Measurements from ENCODE around the gene UNK. TPM values are rescaled to one million over a fixed set of nuclear protein-coding genes. Genes with fewer than 3 reads are reported as not detected.

Gene UNK
- total and polyA plus RNA-seq, 9 of the 15 experiments (the other 6 are each of a cell fraction or from before 2014, with no cell fraction given), result 12.8 to 38.6 (median 24.8) TPM

DNA sequence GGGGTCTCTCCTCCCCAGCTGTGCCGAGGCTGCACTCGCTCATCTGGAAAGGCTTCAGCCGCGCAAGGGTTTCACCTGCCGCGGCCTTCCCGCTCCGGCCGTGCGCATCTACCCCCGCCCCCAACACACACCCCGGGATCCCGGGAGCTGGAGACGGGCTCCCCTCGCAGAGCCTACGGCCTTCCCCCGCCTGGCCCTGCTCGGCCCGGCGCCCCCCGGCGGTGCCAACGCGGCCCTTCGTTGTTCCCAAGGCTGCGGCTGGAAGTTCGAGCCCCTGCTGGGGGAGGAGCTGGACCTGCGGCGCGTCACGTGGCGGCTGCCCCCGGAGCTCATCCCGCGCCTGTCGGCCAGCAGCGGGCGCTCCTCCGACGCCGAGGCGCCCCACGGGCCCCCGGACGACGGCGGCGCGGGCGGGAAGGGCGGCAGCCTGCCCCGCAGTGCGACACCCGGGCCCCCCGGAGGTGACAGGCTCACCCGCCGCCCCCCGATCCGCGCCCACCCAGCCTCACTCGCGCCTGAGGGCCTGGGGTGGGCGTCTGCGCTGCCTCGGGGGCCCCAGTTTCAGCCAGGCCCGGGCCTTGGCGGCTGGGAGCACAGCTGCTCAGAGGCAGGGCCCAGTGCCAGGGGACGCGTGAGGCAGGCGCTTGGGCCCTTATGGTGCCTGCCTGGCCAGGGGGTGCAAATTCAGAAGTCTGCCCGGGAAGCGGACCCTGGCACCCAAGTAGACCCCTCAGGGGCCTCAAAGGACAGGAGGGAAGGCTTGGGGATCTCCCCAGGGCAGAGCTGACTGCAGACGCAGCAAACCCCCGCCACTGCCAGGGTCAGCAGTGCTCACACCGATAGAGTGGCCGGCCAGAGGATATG, 30.9 kb upstream of the UNK start (continued):
- TF ChIP-seq, protein P1, sequence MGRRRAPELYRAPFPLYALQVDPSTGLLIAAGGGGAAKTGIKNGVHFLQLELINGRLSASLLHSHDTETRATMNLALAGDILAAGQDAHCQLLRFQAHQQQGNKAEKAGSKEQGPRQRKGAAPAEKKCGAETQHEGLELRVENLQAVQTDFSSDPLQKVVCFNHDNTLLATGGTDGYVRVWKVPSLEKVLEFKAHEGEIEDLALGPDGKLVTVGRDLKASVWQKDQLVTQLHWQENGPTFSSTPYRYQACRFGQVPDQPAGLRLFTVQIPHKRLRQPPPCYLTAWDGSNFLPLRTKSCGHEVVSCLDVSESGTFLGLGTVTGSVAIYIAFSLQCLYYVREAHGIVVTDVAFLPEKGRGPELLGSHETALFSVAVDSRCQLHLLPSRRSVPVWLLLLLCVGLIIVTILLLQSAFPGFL (CRISPR knock-in tag; IDR thresholded peaks at IDR 0.05), result 0 out of 2 replicates have a peak, but pooled peaks have one; percentile 78
- TF ChIP-seq HDAC3 (IDR thresholded peaks at IDR 0.05; ENCODE audit: borderline replicate concordance, partially characterized antibody) (no peak), PTTG1 (tag; IDR thresholded peaks at IDR 0.05; ENCODE audit: low read depth) (no peak), RAD21 (CRISPR knock-in tag; conservative IDR thresholded peaks at IDR 0.05 in 1 of 2, IDR thresholded peaks at IDR 0.05 in 1 of 2) (peak; percentile 39 to 63), ARNT (IDR thresholded peaks at IDR 0.05) (no peak), CCNT2 (IDR thresholded peaks at IDR 0.05; ENCODE audit: borderline replicate concordance, extremely low read depth, insufficient read length, low read depth, low read length) (peak; percentile 76), PPARD (CRISPR knock-in tag; IDR thresholded peaks at IDR 0.05) (no peak), ZNF23 (CRISPR knock-in tag; IDR thresholded peaks at IDR 0.05) (no peak), ETV1 (tag; conservative IDR thresholded peaks at IDR 0.05; ENCODE audit: low read depth) (no peak), CBX1 (IDR thresholded peaks at IDR 0.05; ENCODE audit: low read depth) (peak; percentile 80), SOX6 (IDR thresholded peaks at IDR 0.05) (peak; percentile 48; the same call in 1 of the 2 replicates), MEIS2 (IDR thresholded peaks at IDR 0.05; ENCODE audit: partially characterized antibody) (peak; percentile 26), SAP30 (IDR thresholded peaks at IDR 0.05; ENCODE audit: borderline replicate concordance, insufficient read depth, low read depth, low read length, poor library complexity, severe bottlenecking) (peak; percentile 36), NR2C2 (CRISPR knock-in tag; IDR thresholded peaks at IDR 0.05) (no peak), NR2C2 (tag; IDR thresholded peaks at IDR 0.05) (0 out of 2 replicates have a peak, but pooled peaks have one; percentile 20), SAFB (IDR thresholded peaks at IDR 0.05; ENCODE audit: borderline replicate concordance, low read depth, low read length) (peak; percentile 65; the same call in 1 of the 2 replicates), TARDBP (IDR thresholded peaks at IDR 0.05) (peak; percentile 66; the same call in 1 of the 2 replicates), ZNF197 (CRISPR knock-in tag; IDR thresholded peaks at IDR 0.05; ENCODE audit: low read depth) (no peak), ILF3 (IDR thresholded peaks at IDR 0.05; ENCODE audit: borderline replicate concordance) (0 out of 2 replicates have a peak, but pooled peaks have one; percentile 64)
- TF ChIP-seq, protein P2, sequence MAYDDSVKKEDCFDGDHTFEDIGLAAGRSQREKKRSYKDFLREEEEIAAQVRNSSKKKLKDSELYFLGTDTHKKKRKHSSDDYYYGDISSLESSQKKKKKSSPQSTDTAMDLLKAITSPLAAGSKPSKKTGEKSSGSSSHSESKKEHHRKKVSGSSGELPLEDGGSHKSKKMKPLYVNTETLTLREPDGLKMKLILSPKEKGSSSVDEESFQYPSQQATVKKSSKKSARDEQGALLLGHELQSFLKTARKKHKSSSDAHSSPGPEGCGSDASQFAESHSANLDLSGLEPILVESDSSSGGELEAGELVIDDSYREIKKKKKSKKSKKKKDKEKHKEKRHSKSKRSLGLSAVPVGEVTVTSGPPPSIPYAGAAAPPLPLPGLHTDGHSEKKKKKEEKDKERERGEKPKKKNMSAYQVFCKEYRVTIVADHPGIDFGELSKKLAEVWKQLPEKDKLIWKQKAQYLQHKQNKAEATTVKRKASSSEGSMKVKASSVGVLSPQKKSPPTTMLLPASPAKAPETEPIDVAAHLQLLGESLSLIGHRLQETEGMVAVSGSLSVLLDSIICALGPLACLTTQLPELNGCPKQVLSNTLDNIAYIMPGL (CRISPR knock-in tag; IDR thresholded peaks at IDR 0.05), result peak; percentile 74; the same call in 1 of the 2 replicates
- TF ChIP-seq, protein P3, sequence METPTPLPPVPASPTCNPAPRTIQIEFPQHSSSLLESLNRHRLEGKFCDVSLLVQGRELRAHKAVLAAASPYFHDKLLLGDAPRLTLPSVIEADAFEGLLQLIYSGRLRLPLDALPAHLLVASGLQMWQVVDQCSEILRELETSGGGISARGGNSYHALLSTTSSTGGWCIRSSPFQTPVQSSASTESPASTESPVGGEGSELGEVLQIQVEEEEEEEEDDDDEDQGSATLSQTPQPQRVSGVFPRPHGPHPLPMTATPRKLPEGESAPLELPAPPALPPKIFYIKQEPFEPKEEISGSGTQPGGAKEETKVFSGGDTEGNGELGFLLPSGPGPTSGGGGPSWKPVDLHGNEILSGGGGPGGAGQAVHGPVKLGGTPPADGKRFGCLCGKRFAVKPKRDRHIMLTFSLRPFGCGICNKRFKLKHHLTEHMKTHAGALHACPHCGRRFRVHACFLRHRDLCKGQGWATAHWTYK (CRISPR knock-in tag; IDR thresholded peaks at IDR 0.05), result 0 out of 2 replicates have a peak, but pooled peaks have one; percentile 67
- TF ChIP-seq, protein P4, sequence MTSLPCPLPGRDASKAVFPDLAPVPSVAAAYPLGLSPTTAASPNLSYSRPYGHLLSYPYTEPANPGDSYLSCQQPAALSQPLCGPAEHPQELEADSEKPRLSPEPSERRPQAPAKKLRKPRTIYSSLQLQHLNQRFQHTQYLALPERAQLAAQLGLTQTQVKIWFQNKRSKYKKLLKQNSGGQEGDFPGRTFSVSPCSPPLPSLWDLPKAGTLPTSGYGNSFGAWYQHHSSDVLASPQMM (CRISPR knock-in tag; IDR thresholded peaks at IDR 0.05), result no peak
